Activated CD4-positive, CD25-positive, alpha-beta regulatory T cell treated with anti-CD3 and anti-CD28 coated beads, Interleukin-2, amount 50 U/mL, for 72 hours (primary cell): ENCODE results near the gene ATF3.
A peak's percentile ranks its signal among the peaks of the same experiment; 100 is the strongest.

ENCODE experiments used
- DNase-seq: peaks from one replicate; pipeline ENCODE4 v3.0.0; 2021

The ATF3 gene

DNA sequence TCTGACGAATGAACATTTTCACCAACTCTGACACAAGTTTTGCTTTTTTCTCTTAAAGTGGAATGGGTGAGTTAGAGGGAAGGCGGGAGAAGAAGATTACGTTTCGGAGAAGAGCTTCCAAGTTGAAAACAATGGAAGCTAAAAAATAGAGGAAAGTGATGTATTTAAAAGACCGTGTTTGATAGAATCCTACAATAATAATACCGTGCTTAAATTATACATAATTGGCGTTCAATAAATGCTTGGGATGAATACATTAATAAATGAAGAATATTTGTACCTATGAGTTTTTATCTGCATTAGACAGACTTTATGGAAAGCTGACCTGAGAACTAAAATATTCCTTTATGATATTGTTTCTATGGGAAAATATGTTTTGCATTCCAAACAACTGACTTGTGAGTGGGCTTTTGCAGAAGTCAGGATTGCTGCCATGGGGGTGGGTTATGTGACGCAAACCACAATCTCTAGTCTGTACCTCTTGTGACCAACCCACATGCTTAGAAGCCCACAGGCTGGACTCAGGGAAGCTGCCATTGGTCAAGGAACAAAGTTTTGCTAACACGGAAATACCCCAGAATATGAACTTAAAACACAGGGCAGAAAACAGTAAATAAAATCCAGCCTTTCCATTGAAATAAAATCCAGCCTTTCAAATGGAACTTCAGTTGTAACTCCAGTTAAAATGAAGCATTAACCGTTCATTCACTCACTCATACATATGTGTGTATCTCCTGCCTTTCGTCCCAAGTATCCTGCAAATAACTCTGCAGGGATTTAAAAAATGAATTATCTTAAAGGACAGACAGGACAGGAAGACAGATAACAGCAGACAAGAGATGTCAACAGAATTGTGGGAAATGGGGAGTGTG is 21.3 kb upstream of the ATF3 start:
- DNase-seq, result no peak

- DNase-seq, result no peak
Measured at GRCh38 chr1:212587888-212588510, 20.6 kb upstream of the ATF3 start.

DNA sequence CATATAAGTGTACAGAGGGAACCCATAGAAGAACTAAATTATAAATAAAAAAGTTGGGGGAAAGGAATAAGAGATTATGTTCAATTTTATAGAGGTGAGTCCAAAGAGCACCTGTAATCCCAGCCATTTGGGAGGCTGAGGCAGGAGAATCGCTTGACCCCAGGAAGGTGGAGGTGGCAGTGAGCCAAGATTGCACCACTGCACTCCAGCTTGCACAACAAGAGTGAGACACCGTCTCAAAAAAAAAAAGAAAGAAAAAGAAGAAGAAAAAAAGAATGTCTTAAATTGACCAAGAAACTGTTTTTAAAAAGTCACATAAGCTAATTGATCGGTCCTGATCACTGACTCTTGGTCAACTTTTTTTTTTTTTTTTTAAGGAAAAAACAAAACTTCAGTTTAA is 19.1 kb upstream of the ATF3 start:
- DNase-seq, result no peak

DNA sequence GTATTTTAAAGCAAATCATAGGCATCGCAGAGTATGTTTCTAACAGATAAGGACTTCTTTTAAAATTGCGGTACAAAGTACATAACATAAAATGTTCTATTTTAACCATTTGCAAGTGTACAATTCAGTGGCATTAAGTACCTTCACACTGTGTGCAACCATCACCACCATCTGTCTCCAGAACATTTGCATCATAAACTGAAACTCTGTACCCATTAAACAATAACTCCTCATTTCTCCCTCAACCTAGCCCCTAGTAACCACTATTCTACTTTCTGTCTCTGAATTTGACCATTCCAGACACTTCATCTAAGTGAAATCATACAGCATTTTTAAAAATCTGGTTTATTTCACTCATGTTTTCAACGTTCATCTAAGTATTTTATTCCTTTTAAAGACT is 16.6 kb upstream of the ATF3 start:
- no peak for DNase-seq

- DNase-seq, result no peak
Measured at GRCh38 chr1:212593821-212594251, 14.7 kb upstream of the ATF3 start.

- no peak for DNase-seq
Measured at GRCh38 chr1:212594640-212595039, 13.9 kb upstream of the ATF3 start.

- DNase-seq, result no peak
Measured at GRCh38 chr1:212595229-212595628, 13.3 kb upstream of the ATF3 start.

- no peak for DNase-seq
Measured at GRCh38 chr1:212595787-212596714, 12.5 kb upstream of the ATF3 start.

GRCh38 chr1:212596798-212597197 is 11.8 kb upstream of the ATF3 start:
- no peak for DNase-seq

DNA sequence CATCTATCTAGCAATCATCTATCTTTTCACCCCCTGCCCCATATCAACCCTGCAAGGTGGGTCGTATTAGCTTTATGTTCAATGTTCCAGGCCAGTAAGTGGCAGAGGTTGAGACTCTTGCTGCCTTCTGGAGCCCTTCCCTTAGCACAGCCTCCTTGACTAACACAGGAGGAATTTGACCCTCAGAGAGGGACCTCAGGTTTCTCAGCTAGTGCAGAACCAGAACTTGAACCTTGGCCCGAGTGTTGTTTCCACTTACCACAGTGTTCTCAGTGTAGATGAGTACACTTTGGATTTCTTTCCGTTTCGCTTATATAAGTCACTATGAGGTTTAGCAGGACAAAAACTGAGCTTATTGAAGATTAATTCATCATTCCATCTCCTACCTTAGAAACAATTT is 11.1 kb upstream of the ATF3 start:
- no peak for DNase-seq

- no peak for DNase-seq
Measured at GRCh38 chr1:212600071-212600915, 8.3 kb upstream of the ATF3 start.

DNA sequence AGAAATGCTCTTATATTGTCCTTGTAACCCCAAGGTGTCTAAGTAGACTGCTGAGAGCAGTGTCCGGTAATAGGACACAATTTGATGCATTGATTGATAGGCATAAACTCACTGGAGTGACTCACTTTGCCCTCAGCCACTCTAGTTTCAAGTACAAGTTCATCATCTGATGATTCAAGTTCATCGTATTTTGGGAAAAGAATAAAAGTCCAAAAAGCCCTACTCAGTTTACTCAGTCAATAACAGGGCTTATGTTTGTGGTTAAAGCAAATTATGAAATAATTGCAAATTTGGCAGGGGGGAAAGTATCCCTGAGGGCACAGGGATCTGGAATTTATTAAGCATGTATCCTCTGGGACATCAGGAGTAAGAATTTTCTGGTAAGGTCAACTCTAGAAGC is 7.6 kb upstream of the ATF3 start:
- no peak for DNase-seq

DNA sequence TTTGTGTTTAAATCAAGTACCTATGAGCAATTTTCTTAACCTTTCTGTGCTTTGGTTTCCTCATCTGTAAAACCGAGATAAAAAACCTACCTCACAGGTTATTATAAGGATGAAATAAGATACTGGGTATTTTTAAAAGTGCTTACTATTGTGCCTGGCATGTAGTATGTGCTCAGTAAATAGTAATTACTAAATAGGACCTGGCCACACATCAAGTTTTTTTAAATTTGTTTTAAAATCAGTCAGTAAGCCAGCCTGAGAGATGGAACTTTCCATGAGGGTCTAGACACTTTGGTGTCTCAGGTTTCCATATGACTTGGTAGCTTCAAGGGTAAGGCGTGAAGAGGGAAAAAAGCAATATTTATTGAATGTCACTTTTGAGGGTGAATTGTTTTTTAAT is 7.0 kb upstream of the ATF3 start:
- DNase-seq, result no peak

DNA sequence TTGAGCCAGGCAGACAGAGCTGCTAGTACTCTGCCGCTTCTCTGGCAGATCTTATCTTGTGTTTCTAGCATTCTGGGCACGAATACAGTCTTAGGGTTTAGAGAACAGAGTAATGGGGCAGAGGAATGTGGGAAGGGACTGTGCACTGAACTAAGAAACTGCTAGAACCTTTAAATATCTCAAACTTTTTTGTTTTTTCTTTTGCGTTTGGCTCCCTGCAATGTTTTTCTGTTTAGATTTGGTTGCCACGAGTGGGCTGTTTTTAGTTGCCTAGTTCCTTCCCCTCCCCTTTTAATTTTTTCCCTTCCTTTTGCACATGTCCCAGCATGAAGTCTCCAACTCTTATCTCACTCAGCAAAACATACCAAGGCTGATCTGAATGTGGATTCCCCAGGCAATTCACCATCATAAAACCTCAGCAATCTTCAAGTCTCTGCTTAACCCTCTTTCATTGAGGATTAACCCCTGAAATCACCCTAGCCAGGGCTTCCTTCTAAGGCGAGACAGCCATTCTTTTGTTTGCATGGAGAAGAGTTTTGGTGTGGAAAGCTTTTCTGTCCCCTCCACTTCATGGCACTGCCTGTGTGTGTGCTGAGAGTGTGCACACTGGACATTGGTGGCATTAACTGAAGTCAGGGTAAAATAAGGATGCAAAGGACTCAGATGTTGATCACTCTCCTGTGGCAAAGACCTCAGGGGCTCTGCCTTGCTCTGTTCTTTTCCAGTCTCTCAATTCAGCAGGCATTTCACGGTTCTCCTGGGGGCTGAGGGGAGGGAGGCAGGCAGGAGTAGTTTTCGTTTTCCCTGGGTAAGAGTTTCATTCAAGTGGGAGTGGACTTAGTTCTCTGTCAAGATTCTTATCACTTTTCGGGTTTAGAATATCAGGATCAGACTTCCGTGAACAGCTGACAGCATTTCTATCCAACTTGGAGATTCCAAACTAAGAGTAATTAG is 2.8 kb upstream of the ATF3 start:
- DNase-seq, result no peak

GRCh38 chr1:212606395-212607205 is 2.0 kb upstream of the ATF3 start:
- peak; percentile 44 for DNase-seq

- DNase-seq, result no peak
Measured at GRCh38 chr1:212607206-212607912, 1.2 kb upstream of the ATF3 start.

- DNase-seq, result peak; percentile 48
Measured at GRCh38 chr1:212607913-212608391, 609 bp upstream of the ATF3 start.

GRCh38 chr1:212608959-212609700 is 569 bp downstream of the ATF3 start:
- DNase-seq, result peak; percentile 59
